ENCODE measurements around the gene CD99.

GRCh38 chrX:2733286-2733685, 42.2 kb downstream of the CD99 start:
- TF ChIP-seq, protein P1, sequence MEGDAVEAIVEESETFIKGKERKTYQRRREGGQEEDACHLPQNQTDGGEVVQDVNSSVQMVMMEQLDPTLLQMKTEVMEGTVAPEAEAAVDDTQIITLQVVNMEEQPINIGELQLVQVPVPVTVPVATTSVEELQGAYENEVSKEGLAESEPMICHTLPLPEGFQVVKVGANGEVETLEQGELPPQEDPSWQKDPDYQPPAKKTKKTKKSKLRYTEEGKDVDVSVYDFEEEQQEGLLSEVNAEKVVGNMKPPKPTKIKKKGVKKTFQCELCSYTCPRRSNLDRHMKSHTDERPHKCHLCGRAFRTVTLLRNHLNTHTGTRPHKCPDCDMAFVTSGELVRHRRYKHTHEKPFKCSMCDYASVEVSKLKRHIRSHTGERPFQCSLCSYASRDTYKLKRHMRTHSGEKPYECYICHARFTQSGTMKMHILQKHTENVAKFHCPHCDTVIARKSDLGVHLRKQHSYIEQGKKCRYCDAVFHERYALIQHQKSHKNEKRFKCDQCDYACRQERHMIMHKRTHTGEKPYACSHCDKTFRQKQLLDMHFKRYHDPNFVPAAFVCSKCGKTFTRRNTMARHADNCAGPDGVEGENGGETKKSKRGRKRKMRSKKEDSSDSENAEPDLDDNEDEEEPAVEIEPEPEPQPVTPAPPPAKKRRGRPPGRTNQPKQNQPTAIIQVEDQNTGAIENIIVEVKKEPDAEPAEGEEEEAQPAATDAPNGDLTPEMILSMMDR (optimal IDR thresholded peaks at IDR 0.05 in 1 of 3, IDR thresholded peaks at IDR 0.05 in 1 of 3, conservative IDR thresholded peaks at IDR 0.05 in 1 of 3; ENCODE audit: extremely low read depth in 1 of 3, insufficient read depth in 2 of 3, low read length in 3 of 3) = no peak
- no peak for TF ChIP-seq EZH2 (IDR thresholded peaks at IDR 0.05; ENCODE audit: low read length)
